Jurkat, Clone E6-1 (cell line): ENCODE measurements around the gene TOP1.
A peak's percentile ranks its signal among the peaks of the same experiment; 100 is the strongest.
"Not testable (repeated sequence)": the region's sequence is repeated elsewhere in the genome, so short reads cannot be mapped to it uniquely, and the experiment has no call there.

Source experiments
- DNase-seq: peaks from one replicate; pipeline ENCODE4 v3.0.0-alpha.2; 2011; ENCODE audit warnings: low read depth, low spot score
- H3K4me3 ChIP-seq: 2 replicates; pipeline ENCODE4 v1.5.1; 2011; ENCODE audit warnings: mild to moderate bottlenecking, low read length, control low read depth, moderate library complexity

Gene TOP1

GRCh38 chr20:41003143-41003935, 25.3 kb upstream of the TOP1 start:
- DNase-seq, result no peak
- H3K4me3 ChIP-seq, result no peak overlapping the region

DNA sequence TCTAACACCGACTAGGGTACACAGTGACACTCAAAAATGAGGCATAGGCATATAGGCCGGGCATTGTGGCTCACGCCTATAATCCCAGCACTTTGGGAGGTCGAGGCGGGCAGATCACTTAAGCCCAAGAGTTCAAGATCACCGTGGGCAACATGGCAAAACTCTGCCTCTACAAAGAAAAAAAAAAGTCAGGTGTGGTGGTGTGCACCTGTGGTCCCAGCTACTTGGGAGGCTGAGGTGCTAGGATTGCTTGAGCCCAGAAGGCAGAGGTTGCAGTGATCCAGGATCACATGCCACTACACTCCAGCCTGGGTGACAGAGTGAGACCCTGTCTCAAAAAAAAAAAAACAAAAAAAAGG, 24.7 kb upstream of the TOP1 start:
- DNase-seq, H3K4me3 ChIP-seq: not testable (repeated sequence)

- H3K4me3 ChIP-seq, result no peak overlapping the region
- no peak for DNase-seq
These were observed 23.9 kb upstream of the TOP1 start for GRCh38 chr20:41004531-41005360.

GRCh38 chr20:41005361-41005729, 23.3 kb upstream of the TOP1 start:
- H3K4me3 ChIP-seq, result no peak overlapping the region
- no peak for DNase-seq

- no peak overlapping the region for H3K4me3 ChIP-seq
- DNase-seq, result no peak
These were observed 22.3 kb upstream of the TOP1 start for GRCh38 chr20:41006126-41006935.

DNA sequence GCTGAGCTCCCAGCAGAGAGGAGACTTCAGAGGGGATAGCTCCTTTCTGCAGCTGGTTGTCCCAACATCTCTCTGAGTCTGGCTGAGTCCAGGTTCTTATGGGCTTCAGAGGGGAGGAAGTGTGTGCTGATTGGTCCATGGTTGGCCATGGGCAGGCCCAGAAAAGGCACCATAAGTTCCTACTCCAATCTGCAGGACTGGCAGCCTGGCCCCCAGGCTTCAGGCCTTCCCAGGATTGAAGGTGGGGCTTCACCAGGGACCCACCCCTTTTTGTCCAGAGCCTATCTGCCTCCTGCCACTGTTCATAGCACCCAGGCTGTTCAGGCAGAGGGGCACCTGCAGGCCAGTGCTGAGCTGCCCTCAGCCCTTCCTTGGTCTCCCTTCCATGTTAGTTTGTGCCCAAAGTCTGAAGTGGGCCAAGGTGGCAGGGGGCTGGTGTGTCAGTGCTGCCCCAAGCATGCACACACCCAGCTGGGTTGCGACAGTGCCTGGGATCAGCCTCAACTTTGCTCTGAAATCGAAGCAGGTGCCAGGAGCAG, 21.6 kb upstream of the TOP1 start:
- no peak overlapping the region for H3K4me3 ChIP-seq
- DNase-seq, result no peak

DNA sequence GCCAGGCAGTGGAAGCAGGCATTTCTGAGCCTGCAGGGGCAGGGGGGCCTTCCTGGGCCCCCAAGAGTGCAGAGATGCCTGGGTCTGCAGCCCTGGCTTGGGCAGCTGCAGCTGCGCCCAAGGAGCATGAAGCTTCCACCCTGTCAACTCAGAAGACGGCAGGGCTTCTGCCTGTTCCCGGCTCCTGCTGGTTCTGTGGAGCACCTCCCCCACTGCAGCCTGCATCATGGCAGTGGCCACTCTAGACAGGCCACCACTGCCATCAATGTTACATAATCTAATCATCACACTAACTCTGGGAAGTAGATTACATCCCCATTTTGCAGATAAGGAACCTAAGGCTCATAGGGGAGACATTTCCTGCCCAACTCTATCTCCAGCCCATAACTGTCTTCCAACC, 21.1 kb upstream of the TOP1 start:
- no peak for DNase-seq
- no peak overlapping the region for H3K4me3 ChIP-seq

GRCh38 chr20:41009946-41010345, 18.7 kb upstream of the TOP1 start:
- DNase-seq, result no peak
- H3K4me3 ChIP-seq, result no peak overlapping the region

GRCh38 chr20:41011551-41012067, 17.0 kb upstream of the TOP1 start:
- peak; percentile 77 for DNase-seq
- H3K4me3 ChIP-seq, result no peak overlapping the region

DNA sequence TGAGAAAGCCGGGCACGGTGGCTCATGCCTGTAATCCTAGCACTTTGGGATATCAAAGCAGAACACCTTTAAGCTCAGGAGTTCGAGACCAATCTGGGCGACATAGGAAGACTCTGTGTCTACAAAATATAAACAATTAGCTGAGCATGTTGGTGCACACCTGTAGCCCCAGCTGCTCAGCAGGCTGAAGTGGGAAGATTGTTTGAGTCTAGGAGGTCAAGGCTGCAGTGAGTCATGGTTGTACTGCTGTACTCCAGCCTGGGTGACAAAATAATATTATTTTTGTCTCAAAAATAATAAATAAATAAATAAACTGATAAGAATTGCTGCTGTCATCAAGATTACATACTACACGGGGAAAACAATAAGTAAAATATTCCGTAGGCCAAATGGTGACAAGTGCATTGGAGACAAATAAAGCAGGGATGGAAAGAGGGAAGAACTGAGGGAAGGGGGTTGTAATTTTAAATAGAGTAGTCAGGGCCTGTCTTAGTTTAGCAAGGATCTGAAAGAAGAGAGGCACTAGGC, 14.0 kb upstream of the TOP1 start:
- H3K4me3 ChIP-seq, result no peak overlapping the region
- DNase-seq, result no peak

DNA sequence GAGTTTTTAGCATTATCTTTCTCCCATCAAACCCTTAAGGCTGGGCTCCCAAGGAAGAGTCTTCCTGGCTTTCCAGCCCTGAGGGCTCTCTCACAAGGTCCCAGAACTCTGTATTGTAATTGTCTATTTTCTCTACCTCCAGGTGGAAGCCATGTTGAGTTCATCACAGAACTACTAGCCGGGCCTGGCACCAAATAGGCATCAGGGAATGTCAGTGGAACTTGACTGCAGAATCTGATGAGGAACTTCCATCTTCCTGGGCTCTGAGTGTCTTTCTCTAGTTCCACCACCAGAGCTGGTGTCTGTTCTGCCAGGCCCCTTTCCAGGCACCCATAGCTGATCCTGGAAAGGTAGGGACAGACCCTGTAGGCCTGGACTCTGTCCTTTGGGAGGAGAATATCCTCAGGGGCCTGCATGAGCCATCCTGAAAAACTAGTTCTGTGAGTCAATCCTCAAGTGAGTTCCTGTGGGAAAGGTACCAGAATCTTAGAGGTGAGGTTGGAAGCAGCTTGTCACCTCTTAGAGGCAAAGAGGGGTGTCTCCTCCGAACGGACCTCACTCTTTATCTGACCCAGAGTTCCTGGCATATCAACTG, 11.1 kb upstream of the TOP1 start:
- no peak overlapping the region for H3K4me3 ChIP-seq
- DNase-seq, result no peak

GRCh38 chr20:41018153-41018552, 10.5 kb upstream of the TOP1 start:
- H3K4me3 ChIP-seq, result no peak overlapping the region
- DNase-seq, result no peak

DNA sequence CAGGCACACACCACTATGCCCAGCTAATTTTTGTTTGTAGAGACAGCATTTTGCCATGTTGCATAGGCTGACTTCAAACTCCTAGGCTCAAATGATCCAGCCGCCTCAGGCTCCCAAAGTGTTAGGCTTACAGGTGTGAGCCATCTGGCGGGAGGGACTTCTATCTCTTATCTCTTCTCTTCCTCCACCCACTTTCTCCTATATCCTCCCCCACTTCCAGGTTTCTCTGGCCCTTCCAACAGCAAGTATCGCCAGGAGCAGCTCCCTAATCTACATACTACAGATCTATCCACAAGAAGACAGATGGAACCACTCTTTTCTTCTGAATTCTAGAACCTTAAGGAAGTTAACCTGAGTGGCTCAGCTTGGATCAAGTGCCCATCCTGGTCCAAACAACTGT, 5.1 kb upstream of the TOP1 start:
- no peak overlapping the region for H3K4me3 ChIP-seq
- DNase-seq, result no peak

DNA sequence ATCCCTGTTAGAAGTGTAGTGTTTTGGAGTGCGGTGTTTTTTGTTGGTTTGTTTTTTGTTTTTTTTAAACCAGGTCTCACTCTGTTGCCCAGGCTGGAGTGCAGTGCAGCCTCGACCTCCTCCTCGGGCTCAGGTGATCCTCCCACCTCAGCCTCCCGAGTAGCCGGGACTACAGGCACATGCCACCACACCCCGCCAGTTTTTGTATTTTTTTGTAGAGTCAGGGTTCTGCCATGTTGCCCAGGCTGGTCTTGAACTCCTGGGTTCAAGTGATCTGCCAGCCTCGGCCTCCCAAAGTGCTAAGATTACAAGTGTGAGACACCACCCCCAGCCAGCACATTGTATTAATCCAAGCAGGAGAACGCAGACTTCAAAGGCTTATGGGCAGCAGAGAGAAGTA, 1.3 kb upstream of the TOP1 start:
- DNase-seq, result no peak
- H3K4me3 ChIP-seq, result peak overlapping the region; percentile 72

DNA sequence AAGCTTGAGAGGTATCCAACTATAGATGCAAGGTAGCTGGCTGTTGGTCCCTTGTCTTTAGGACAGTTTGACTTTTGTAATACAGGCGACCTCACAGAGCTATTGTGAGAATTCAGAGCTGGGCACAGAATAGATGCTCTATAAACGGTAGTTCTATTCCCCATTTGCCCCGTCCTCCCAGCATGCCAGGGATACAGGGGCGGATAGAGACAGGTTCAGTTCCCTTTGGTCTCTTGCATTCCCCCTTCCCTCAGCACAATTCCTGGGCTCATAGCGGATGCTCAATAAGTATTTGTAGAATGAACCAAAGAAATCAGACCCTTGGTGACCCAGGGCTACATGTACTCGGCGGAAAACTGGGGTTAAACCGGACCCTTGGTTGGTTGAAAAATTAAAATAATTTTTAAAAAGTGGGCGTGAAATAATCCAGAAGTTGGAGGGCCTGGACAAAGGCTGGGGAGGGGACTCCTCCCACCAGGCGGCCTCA, 707 bp upstream of the TOP1 start:
- peak overlapping the region; percentile 72 for H3K4me3 ChIP-seq
- DNase-seq, result no peak

- peak overlapping the region; percentile 72 for H3K4me3 ChIP-seq
- no peak for DNase-seq
These were observed 704 bp downstream of the TOP1 start for GRCh38 chr20:41029150-41029901.

GRCh38 chr20:41030061-41030460, 1.4 kb downstream of the TOP1 start:
- no peak for DNase-seq
- peak overlapping the region; percentile 72 for H3K4me3 ChIP-seq
